Activated CD8-positive, alpha-beta T cell treated with anti-CD3 and anti-CD28 coated beads for 36 hours (primary cell): ENCODE data around the gene TBXAS1. TPM values are rescaled to one million over a fixed set of nuclear protein-coding genes. Genes with fewer than 3 reads are reported as not detected.

Experiments
- ATAC-seq: fragments of 200-7000 bp; cut with Tn5 transposase; one replicate; pipeline ENCODE4 v1.10.0; 2021; ENCODE audit warnings: mild to moderate bottlenecking, moderate library complexity
- CTCF ChIA-PET: fragments of 350-600 bp; sonication (Branson Sonifier 250); formaldehyde crosslinking; loops from one replicate; lab custom pipeline; 2021; ENCODE audit warnings: antibody characterized with exemption; lab: Charles Lee
- POLR2A ChIA-PET: fragments of 350-600 bp; sonication (Branson Sonifier 250); formaldehyde crosslinking; loops from one replicate; lab custom pipeline; 2021; ENCODE audit warnings: antibody characterized with exemption; lab: Charles Lee
- DNase-seq: peaks from one replicate; pipeline ENCODE4 v3.0.0-alpha.2; 2020
- H3K27ac Mint-ChIP-seq: one replicate; pipeline ENCODE4 v1.8.0; 2021; ENCODE audit warnings: mild to moderate bottlenecking, mixed read lengths
- H3K27me3 Mint-ChIP-seq: one replicate; pipeline ENCODE4 v1.8.0; 2021; ENCODE audit warnings: mixed read lengths
- H3K36me3 Mint-ChIP-seq: one replicate; pipeline ENCODE4 v1.8.0; 2021; ENCODE audit warnings: low read depth, mixed read lengths
- H3K4me1 Mint-ChIP-seq: one replicate; pipeline ENCODE4 v1.8.0; 2021; ENCODE audit warnings: low read depth, mixed read lengths
- H3K4me3 Mint-ChIP-seq: one replicate; pipeline ENCODE4 v1.8.0; 2021; ENCODE audit warnings: mild to moderate bottlenecking, moderate library complexity, mixed read lengths
- H3K9me3 Mint-ChIP-seq: one replicate; pipeline ENCODE4 v1.8.0; 2021; ENCODE audit warnings: mixed read lengths
- CTCF ChIP-seq: fragments of 200-600 bp; IDR thresholded peaks from one replicate; pipeline ENCODE4 v1.8.0; 2022; ENCODE audit warnings: antibody characterized with exemption, mild to moderate bottlenecking
- intact Hi-C: fragments of 100-400 bp; cut with micrococcal nuclease; formaldehyde crosslinking; loops from one replicate; pipeline ENCODE4 v1.10.0; 2022
- total RNA-seq, 2 experiments: library from RNA; stranded (reverse); gene quantifications; one replicate each; pipeline ENCODE4 v1.2.3, GENCODE V29; 2021

TBXAS1 gene
- total RNA-seq, 2 experiments from 2014 or later, result 1.5 to 2.1 TPM

GRCh38 chr7:139857791-139858190, 28.7 kb downstream of the TBXAS1 start:
- POLR2A ChIA-PET, result no interaction called here
- Mint-ChIP-seq H3K9me3 (no peaks in the 10 kb centered on the region), H3K27me3 (no peaks in the 10 kb centered on the region), H3K36me3 (no peaks in the 10 kb centered on the region), H3K4me1 (peaks cover 22% of the 10 kb centered on the region), H3K27ac (no peak overlapping the region), H3K4me3 (no peak overlapping the region)
- CTCF ChIA-PET, result no interaction called here
- ATAC-seq (no peak), DNase-seq (no peak)
- no peak for TF ChIP-seq CTCF
- intact Hi-C loops, result no loop called here

- ChIA-PET CTCF (no interaction called here), POLR2A (no interaction called here)
- no peak for TF ChIP-seq CTCF
- H3K36me3 Mint-ChIP-seq, result no peaks in the 10 kb centered on the region
- H3K27ac Mint-ChIP-seq, result no peak overlapping the region
- intact Hi-C loops, result no loop called here
- no peak for ATAC-seq
- peaks cover 2% of the 10 kb centered on the region for H3K9me3 Mint-ChIP-seq
- no peak for DNase-seq
- H3K4me3 Mint-ChIP-seq, result no peak overlapping the region
- H3K4me1 Mint-ChIP-seq, result peaks cover 10% of the 10 kb centered on the region
- H3K27me3 Mint-ChIP-seq, result peaks cover 6% of the 10 kb centered on the region
Observed at GRCh38 chr7:139860090-139860775, 31.2 kb downstream of the TBXAS1 start.

- peaks cover 6% of the 10 kb centered on the region for H3K27me3 Mint-ChIP-seq
- H3K27ac Mint-ChIP-seq, result no peak overlapping the region
- no peak overlapping the region for H3K4me3 Mint-ChIP-seq
- H3K4me1 Mint-ChIP-seq, result peaks cover 5% of the 10 kb centered on the region
- POLR2A ChIA-PET, result no interaction called here
- CTCF ChIA-PET, result no interaction called here
- no peak for TF ChIP-seq CTCF
- DNase-seq (no peak), ATAC-seq (no peak)
- peaks cover 3% of the 10 kb centered on the region for H3K9me3 Mint-ChIP-seq
- no peaks in the 10 kb centered on the region for H3K36me3 Mint-ChIP-seq
- intact Hi-C loops, result no loop called here
Observed at GRCh38 chr7:139861803-139862202, 32.7 kb downstream of the TBXAS1 start.

- Mint-ChIP-seq H3K9me3 (peaks cover 3% of the 10 kb centered on the region), H3K36me3 (no peaks in the 10 kb centered on the region), H3K27ac (no peak overlapping the region), H3K4me3 (no peak overlapping the region), H3K4me1 (no peaks in the 10 kb centered on the region), H3K27me3 (peaks cover 6% of the 10 kb centered on the region)
- ChIA-PET CTCF (interaction anchor here (1.0 to 1.3 kb wide), 2 partner anchors 248 to 265 kb away, joined by 3 read pairs; no protein-coding TSS in a partner anchor), POLR2A (no interaction called here)
- no peak for TF ChIP-seq CTCF
- DNase-seq (no peak), ATAC-seq (no peak)
- intact Hi-C loops, result no loop called here
Observed at GRCh38 chr7:139866047-139866837, 37.2 kb downstream of the TBXAS1 start.

GRCh38 chr7:139867847-139868246, 38.8 kb downstream of the TBXAS1 start:
- intact Hi-C loops, result no loop called here
- no peak for ATAC-seq
- Mint-ChIP-seq H3K4me1 (no peaks in the 10 kb centered on the region), H3K4me3 (no peak overlapping the region), H3K27ac (no peak overlapping the region), H3K9me3 (peaks cover 3% of the 10 kb centered on the region), H3K36me3 (no peaks in the 10 kb centered on the region), H3K27me3 (peaks cover 6% of the 10 kb centered on the region)
- TF ChIP-seq CTCF, result no peak
- ChIA-PET POLR2A (no interaction called here), CTCF (no interaction called here)
- no peak for DNase-seq
